Hematopoietic multipotent progenitor cell treated with erythropoietin and hydrocortisone succinate and interleukin-3 and kit ligand, for 8 days (in vitro differentiated cells): ENCODE measurements around the gene MX1.
"Not testable (repeated sequence)": the region's sequence is repeated elsewhere in the genome, so short reads cannot be mapped to it uniquely, and the experiment has no call there.

Experiments
- DNase-seq: peaks from one replicate; pipeline ENCODE4 v3.0.0-alpha.2; 2015

MX1 gene

DNA sequence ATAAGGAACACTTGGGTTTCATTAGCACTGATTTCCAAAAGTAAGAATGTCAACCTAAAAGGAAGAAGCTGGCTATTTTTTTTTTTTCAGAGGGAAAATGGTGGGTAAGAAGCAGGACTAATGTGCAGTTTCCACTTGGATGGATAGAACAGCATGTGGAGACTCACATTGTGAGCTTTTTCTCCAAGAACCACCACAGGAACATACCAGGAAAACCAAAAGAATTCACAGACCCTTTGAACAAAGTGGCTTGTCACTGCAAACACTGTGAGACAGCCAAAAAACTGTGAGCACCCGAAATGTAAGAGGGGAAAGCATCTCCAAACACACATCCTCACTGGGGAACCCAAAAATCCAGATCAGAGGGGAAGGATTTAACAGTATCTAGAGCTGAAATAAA, 15.7 kb upstream of the MX1 start:
- DNase-seq = no peak

DNA sequence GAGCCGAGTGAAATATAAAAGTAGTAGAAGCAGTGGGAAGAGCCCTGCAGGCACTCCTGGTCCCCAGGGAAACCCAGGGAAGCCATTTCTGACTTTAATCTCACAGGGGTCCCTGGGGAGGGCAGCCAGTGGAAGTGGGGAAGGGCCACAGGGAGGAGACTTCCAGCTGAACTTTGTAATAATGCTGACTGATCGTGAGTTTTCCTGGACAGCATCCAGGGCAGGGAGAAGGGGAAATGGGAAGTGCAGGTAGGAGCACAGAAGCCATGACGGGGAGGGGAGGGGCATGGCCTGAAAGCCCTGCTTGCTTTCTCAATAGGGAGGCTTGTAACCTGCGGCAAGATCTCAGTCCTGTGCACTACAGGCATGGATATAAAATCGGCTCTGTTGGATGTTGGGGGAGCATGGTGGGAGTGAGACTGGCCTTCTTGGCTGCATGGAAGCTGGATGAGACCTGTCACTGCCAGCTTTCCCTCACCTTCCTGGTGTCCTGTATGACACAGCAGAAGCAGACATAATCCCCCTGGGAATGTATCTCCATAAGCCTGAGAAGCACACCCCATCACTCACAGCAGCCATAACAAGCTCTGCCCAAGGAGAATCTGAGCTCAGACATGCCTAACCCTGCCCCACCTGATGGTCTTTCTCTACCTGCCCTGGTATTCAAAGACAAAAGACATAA, 15.1 kb upstream of the MX1 start:
- DNase-seq = no peak

DNA sequence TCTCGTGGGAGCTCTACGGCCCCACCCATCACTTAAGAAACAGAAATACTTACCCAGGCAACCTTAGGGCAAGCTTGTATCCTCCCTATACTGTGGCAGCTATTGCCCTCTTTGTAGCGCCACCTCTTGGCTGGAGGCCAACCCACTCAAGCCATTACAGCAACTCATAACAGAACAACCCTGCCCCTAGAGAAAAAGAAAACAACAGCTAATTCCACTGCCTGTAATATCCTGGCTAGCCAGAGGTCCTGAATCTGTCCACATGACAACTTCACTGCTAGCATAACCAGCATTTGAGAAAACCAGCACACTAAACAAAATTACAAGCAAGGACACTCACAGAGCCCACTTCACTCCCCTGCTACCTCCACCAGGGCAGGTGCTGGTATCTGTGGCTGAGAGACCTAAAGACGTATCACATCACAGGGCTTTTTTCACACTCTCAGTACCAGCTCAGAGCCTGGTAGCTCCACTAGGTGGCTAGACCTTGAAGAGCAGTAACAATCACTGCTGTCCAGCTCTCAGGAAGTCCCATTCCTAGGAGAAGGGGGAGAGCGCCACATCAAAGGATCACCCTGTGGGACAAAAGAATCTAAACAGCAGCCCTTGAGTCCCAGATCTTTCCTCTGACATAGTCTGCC, 14.5 kb upstream of the MX1 start:
- DNase-seq = peak; percentile 47

DNA sequence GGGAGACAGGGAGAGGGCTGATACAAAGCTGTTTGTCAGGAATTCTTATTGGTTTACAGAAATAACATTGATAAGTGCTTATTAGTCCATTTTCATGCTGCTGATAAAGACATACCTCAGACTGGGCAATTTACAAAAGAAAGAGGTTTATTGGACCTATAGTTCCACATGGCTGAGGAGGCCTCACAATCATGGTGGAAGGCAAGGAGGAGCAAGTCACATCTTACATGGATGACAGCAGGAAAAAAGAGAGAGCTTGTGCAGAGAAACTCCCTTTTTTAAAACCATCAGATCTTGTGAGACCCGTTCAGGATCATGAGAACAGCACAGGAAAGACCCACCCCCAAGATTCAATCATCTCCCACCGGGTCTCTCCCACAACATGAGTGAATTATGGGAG, 8.5 kb upstream of the MX1 start:
- not testable (repeated sequence) for DNase-seq

DNA sequence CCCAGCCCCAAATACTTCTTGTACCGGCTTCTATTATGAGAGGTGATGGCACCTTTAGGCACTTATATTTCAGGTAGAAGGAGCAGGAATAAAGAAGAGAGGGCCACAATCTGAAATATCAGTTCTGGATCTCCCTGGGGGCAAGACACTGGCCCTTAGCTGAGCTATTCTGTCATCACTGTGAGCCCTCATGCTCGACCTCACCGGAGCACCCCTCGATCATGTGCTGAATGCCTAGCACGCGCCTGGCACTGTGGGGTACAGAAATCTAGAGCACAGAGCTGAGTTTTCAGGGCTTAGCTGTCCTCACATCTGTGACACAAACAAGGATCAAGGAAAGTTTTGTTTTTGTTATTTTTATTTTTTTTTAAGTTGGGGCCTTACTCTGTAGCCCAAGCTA, 7.6 kb upstream of the MX1 start:
- no peak for DNase-seq

DNA sequence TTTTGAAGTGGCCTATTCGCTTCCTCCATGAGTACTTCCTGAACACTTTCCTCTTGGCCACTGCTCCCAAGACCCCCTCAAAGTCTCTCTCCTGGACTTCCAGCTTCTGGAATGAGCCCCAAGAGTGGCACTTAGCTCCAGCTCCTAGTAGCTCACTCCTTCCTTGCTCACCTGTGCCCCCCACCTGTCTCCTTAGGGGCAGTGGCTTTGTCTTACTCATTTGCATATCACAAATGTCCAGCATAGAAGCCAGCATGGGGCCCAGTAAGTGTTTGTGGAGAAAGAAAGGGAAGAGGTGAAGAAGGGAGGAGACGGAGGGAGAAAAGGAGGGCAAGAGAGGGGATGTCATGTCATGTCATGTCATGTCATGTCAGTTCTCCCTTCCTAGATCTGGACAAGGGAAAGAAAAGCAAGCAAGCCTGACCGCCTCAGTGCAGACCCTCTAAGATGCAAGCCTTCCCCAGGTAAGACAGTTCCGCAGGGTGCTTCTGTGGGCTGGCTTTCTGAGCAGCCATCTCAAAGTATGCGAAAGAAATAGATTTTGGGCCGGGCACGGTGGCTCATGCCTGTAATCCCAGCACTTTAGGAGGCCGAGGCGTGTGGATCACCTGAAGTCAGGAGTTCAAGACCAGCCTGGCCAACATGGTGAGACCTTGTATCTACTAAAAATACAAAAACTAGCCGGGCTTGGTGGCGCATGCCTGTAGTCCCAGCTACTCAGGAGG, 6.9 kb upstream of the MX1 start:
- no peak for DNase-seq

DNA sequence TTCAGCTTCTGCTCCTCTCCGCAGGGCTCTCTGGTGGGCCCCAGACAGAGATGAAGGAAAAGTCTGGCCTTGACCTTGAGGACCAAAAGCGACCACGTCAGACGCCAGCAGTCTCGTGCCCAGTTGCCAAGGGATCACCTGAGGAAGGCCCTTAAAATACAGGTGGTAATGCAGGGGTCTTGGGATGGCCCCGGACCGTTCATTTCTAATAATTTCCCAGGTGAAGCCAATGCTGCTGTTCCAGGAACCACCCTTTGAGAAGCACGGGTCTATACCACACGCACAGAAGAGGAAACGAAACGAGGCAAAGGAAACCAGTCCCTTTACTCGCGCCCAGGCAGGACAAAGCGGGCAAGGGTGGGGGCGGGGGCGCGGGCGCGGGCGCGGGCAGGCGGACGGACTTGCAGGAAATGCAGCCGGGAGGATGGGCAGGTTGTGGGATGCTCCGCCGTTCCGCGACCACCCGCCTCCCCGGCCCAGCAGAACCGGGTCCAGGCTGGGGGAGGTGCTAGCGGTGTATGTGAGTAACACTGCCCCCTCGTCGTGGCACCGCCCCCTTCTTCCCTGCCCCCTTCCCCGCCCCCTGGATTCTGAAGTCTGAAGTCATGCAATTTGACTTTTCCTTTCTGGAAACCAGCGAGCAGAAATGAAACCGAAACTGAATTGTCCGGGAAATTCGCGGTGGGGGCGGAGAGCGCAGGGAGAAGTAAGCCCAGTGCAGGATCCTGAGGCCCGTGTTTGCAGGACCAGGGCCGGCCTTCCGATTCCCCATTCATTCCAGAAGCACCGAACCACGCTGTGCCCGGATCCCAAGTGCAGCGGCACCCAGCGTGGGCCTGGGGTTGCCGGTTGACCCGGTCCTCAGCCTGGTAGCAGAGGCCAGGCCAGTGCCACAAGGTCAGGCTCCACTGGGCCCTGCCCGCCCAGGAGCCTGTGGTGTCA, 5.8 kb upstream of the MX1 start:
- DNase-seq = peak; percentile 36

DNA sequence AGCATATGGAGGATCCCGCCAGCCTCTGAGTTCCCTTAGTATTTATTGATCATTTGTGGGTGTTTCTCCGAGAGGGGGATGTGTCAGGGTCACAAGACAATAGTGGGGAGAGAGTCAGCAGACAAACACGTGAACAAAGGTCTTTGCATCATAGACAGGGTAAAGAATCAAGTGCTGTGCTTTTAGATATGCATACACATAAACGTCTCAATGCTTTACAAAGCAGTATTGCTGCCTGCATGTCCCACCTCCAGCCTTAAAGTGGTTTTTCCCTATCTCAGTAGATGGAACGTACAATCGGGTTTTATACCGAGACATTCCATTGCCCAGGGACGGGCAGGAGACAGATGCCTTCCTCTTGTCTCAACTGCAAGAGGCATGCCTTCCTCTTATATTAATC, 5.0 kb upstream of the MX1 start:
- not testable (repeated sequence) for DNase-seq

DNA sequence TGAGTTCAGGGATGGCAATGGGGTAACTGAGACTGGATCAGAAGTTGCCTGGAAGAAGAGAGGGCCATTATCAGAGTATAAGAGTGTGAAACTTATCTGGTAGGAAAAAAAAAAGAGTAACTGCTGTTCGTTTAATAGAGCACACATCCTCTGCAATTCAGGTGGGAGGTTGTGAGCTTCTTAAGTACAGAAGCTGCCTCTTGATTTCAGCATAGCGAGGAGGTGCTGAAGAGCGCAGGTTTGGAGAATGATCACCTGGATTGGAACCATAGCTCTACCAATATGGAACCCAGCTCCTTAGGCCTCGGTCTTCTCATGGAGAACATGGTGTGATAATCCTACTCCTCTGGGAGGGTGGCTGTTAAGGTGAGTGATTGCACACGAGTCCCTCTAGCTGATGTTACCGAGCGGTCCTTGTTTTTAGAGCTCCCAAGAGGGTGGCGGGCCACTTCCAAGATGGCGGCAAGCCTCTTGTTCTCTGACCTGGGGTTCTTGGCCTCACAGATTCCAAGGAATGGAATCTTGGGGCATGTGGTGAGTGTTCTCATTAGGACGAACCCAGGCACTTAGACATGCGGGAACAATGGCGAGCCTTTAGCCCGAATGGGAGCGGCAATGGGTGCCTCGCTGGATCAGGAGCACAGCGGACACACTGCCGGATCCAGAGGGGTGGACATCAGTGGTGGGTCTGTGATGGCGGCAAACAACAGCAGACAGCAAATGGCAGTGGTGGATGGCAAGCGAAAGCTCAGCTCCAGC, 3.3 kb upstream of the MX1 start:
- DNase-seq = no peak

DNA sequence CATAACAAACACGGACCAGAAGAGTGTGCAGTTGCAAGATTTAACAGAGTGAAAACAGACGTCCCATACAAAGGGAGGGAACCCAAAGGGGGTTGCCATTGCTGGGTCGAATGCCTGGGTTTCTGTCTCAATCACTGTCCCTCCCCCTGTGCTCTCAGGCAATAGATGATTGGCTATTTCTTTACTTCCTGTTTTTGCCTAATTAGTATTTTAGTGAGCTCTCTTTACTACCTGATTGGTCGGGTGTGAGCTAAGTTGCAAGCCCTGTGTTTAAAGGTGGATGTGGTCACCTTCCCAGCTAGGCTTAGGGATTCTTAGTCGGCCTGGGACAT, 2.8 kb upstream of the MX1 start:
- not testable (repeated sequence) for DNase-seq

DNA sequence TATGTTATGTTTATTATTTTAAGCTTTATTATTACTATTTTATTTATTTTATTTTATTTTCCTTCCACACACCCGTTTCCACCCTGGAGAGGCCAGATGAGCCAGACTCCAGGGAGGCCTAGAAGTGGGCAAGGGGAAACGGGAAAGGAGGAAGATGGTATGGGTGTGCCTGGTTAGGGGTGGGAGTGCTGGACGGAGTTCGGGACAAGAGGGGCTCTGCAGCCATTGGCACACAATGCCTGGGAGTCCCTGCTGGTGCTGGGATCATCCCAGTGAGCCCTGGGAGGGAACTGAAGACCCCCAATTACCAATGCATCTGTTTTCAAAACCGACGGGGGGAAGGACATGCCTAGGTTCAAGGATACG, 468 bp upstream of the MX1 start:
- DNase-seq = no peak

DNA sequence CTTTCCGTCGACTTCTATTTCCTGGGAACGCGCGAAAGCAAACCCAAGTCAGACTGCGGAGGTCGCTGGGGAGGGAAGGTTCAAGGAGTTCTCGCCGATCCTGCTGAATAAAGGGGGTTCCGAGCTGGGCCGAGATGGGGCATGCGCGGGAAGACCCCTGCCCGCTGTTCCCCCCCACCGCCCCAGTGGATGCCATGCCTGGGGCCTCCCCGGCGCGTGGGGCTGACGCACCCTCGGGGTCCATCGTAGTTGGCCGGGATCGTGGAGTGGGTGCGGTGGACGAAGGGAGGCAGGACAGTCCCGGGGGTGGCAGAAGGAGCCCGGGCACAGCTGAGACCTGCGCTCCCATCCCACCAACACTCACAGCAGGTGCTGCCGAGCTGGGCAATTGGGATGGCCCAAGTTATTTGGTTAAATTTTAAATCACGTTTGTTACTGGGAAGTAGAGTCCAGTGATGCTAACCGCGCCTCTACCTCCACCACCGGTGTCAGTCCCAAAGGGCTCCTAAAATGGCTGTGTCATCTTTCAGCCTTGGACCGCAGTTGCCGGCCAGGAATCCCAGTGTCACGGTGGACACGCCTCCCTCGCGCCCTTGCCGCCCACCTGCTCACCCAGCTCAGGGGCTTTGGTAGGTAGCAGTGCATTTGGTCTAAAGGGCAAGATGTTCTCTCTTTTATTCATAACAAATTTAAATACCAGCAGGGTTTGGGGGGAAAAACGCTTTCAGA, 801 bp downstream of the MX1 start:
- no peak for DNase-seq

DNA sequence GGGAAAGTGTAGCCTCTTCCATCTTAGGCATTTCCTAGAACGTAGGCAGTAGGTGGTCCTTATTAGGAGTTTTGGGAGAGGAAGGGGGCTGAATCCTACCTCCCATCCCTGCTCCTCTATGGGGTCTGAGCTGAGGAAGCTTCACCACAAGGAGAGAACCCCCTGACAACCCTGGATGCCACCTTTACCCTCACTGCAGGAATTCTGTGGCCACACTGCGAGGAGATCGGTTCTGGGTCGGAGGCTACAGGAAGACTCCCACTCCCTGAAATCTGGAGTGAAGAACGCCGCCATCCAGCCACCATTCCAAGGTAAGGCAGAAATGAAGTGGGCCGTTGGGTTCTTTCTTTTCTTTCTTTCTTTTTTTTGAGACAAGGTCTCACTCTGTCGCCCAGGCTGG, 1.5 kb downstream of the MX1 start:
- DNase-seq = no peak

DNA sequence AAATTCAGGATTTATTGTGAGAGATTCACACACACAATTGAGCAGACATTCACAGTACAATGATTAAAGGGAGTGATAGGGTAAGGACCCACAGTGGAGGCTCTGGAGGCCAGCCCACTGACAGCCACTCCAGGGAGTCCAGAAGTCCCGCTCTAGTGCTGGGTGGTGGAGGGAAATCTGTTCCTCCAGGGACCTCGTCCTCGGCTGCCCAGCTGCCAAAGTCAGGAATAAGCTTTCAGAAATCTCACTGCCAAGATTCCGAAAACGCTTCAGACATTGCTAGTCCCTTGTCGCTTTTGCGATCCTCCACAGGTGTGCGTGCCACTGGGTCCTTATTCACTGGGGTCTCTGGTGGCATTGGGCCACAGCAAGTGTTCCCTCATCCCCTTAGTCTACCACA, 2.3 kb downstream of the MX1 start:
- no peak for DNase-seq

DNA sequence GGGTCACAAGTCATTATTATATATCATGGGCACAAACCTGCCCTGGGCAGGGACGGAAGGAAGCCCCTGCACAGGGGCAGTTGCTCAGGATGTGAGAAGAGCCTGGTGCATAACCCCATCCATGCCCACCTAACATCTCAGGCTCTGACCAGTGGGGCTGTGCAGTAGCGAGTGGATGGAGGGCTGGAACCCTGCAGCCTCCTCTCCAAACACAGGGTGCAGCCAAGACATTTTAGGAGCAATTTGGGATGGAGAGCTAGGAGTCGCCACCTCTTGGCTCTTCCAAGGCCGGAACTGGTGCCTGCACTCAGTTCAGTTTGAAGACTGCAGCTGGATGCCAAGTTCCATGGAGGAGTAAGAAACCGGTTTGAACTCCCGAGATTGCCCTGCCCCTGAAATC, 2.8 kb downstream of the MX1 start:
- DNase-seq = no peak

DNA sequence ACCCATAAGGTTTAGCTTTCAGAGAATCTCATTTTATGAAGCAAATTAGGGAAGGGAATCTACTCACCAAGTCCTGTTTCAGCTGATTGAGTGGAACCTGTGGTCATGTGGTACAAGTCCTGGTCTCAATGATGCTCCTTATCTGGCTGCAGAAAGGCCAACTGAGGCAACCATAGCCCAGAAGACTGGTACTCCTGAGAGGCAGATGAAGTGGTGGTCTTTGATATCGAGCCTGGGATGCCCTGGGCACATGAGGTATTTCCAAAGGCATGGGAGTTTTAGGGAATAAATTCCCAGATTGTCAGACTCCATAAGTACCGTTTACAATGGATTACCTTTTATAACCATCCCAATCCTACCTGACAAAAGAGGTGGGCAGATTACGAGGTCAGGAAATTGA, 3.3 kb downstream of the MX1 start:
- DNase-seq = no peak

DNA sequence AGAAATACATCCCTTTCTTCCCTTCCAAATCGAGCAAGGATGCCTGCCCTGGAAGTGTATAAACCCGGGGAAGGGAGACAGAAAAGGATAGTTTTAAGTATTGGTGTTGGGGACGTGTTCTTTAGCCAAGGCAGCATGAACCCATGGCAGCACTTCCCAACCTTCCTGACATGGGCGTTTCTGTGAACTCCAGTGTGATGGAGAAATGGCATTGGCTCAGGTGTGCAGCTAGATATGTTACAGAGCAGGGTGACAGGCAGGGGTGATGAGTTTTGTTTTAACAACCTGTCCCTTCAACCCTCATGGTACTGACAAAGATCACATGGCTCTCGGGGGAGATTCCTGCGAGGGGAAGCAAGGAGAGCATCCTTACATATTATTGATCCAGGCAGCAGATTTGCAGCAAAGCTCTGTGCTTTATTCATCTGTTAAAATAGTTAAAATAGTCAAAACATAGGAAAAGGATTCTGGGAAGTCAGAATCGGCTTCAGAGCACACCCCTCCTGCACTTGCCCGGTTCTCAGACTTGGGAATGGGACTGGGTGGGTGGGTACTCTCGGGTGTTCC, 4.0 kb downstream of the MX1 start:
- DNase-seq = no peak

DNA sequence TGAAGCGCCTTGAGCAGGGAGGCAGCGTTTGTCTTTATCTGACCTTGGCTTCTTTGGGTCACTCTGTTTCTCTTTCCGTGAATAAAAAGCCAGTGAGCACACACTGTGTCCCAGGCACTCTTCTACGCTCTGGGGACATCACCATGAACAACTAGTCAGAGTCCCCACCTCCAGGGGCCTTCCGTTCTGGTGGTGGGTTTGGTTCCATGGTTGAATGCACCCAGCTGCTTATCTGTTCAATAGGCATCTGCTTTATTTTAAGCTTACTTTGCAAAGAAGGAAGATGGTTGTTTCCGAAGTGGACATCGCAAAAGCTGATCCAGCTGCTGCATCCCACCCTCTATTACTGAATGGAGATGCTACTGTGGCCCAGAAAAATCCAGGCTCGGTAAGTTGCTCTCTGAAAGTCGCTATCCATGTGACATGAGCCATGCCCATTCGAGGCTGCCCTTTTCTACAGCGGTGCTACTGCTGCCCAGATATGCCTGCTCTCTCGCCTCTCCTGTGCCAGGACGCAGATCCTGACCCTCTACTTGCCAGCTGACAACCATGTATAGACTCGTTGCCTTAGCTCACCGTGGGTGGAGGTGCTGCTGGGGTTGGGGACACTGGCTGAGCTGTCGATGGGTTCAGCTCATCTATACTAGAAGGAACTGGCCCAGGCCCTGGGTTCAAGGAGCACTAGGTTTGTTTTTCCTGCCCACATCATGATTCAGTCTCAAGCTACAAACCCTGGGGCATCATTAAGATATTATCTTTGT, 5.9 kb downstream of the MX1 start:
- DNase-seq = no peak

DNA sequence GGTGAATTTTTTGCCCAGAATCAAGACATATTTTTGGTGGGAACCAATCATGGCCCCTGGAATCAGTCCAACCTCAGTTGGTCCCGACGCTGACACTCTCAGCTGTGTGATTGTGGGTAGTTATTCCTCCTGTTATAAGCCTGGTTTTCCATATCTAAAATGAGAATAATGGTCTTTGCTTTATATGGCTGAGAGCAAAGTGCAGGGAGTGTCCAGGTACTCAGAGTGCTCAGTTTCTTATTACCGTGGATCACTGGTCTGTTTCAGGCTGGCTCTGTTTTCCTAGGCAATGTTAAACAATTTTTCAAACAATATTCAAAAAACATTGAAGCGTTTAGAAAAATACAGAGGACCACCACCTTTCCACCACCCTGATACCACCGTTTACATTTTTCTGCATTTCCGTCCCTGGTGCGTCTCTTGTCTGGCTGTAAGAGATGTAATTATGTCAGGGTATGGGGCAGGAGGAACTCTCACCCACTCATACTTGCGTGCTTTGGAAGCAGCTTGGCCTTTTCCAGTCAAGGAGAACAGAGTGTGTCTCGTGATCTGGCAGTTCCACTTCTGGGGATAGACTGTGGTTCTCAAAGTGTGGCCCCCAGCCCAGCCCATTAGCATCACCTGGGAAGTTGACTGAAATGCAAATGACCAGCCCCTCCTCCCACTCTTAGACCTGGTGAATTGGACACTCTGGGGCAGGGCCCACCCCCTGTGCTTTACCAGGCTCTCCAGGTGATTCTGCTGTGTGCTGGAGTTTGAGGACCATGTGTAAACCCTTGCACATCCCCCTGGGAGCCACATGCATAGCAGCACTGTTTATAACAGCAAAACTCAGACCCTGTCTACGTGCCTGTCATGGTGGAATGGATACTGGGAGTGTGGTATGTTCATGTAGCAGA, 6.8 kb downstream of the MX1 start:
- DNase-seq = no peak

DNA sequence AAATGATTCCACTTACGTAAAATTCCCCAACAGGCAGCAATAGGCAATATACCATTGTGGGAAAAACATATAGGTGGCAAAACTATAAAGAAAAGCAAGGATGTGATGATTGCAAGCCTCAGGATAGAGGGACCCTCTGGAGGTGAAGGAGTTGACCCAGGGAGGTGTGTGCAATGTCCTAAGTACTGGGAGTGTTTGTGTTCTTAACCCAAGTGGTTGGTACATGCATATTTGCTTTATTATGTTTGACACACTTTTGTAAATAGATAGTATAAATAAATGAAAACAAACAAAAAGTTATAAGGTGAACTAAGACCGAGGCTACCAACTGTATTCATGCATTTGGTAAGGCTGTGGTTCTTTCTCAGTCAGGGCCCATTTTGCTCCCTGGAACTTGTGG, 7.5 kb downstream of the MX1 start:
- no peak for DNase-seq
